Stimulated activated effector memory CD8-positive, alpha-beta T cell treated with anti-CD3 and anti-CD28 coated beads, Interleukin-12 subunit alpha, Interleukin-12 subunit beta, amount 100 ng/mL, for 72 hours (primary cell): ENCODE results near the gene ADRM1.
A peak's percentile ranks its signal among the peaks of the same experiment; 100 is the strongest.

Source experiments
- ATAC-seq: fragments of 150-1000 bp; cut with Tn5 transposase; 2 replicates; pipeline ENCODE4 v1.10.0; 2021
- DNase-seq, 2 donors: peaks; one replicate each; pipeline ENCODE4 v3.0.0; 2021 to 2022; ENCODE audit warnings: low spot score in 2 of 2
- H3K27ac Mint-ChIP-seq: one replicate; pipeline ENCODE4 v1.8.0; 2022; ENCODE audit warnings: mild to moderate bottlenecking, mixed read lengths
- H3K36me3 Mint-ChIP-seq: one replicate; pipeline ENCODE4 v1.8.0; 2022; ENCODE audit warnings: mild to moderate bottlenecking, mixed read lengths
- H3K4me1 Mint-ChIP-seq: one replicate; pipeline ENCODE4 v1.8.0; 2022; ENCODE audit warnings: mixed read lengths
- H3K4me3 Mint-ChIP-seq: one replicate; pipeline ENCODE4 v1.8.0; 2022; ENCODE audit warnings: mild to moderate bottlenecking, mixed read lengths
- H3K9me3 Mint-ChIP-seq: one replicate; pipeline ENCODE4 v1.8.0; 2022; ENCODE audit warnings: mixed read lengths

Gene ADRM1

DNA sequence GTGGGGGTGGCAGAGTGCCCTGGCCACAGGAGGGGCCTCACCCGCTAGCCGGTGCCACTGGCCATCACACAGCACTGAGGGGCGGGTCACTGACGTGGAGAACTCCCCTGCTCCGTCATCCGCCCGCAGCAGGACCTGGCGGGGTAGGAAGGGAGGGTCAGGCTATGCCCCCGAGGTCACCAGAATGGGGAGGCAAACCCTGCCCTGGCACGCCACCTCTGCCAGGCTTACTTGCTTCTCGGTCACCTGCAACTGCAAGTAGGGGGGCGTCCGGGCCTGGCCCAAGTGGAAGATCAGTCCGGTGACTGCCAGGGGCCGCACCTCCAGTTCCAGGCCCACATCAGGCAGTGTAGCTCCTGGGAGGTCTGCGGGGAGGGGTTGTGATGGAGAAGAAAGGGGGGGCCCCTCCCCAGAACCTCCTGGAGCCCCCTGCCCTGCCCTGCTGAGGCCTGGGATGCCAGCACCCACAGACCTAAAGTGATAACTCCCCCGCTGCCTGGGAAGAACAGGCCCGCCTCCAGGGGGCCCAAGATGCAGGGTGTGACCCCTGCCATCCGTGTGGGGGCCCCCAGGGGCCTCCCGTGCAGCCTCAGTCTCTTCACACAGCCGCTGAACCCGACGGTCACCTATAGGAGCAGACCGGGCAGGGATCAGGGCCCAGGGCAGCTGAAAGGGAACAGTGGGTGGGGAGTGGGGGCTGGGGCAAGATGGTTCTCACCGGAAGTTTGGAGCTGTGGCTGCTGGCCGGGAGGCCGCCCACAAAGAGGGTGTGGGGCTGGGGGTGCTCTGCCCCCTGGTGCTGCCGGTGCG, 7.4 kb downstream of the ADRM1 start:
- Mint-ChIP-seq H3K36me3 (peaks cover 38% of the 10 kb centered on the region), H3K4me3 (no peak overlapping the region), H3K4me1 (peaks cover 11% of the 10 kb centered on the region), H3K27ac (no peak overlapping the region), H3K9me3 (no peaks in the 10 kb centered on the region)
- ATAC-seq (no peak), DNase-seq (no peak)

DNA sequence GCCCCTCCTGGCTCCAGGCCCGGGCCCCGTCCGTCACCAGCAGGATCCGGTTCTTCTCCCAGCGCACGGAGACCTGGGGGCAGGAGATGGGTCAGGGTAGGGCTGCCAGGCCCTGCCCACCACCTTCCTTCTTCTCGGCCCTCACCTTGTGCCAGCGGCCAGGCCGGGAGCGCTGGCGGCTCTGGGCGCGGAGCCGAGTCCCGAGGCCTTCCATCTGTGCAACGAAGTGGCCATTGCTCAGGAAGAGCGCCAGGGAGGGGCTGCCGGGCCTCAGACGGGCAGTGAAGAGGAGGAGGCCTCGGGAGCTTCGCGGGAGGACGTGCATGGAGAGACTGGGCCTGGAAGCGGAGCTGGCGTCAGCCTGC, 7.9 kb downstream of the ADRM1 start:
- no peak overlapping the region for H3K27ac Mint-ChIP-seq
- H3K9me3 Mint-ChIP-seq, result no peaks in the 10 kb centered on the region
- no peak for ATAC-seq
- peaks cover 32% of the 10 kb centered on the region for H3K36me3 Mint-ChIP-seq
- peaks cover 11% of the 10 kb centered on the region for H3K4me1 Mint-ChIP-seq
- H3K4me3 Mint-ChIP-seq, result no peak overlapping the region
- DNase-seq, result no peak

DNA sequence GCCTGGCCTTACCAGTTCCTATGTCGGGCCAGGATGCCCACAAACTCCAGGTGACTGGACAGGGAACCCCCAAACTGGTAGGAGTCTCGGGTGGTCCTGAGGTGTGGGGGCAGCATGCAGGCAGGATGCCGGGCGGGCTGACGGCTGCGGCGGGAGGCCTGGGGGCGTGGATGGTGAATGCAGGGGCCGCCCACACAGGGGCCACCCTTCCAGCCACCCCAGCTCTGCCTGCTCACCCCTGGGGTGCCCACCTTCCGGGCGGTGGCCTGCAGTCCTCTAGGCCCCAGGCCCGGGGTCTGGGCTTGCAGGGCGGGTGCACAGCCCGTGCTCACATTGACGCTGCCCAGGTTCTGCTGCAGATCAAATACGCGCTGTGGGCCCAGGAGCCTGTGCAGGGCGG, 8.4 kb downstream of the ADRM1 start:
- no peak for DNase-seq
- peaks cover 28% of the 10 kb centered on the region for H3K36me3 Mint-ChIP-seq
- no peak overlapping the region for H3K4me3 Mint-ChIP-seq
- H3K9me3 Mint-ChIP-seq, result no peaks in the 10 kb centered on the region
- peaks cover 8% of the 10 kb centered on the region for H3K4me1 Mint-ChIP-seq
- no peak for ATAC-seq
- H3K27ac Mint-ChIP-seq, result no peak overlapping the region

DNA sequence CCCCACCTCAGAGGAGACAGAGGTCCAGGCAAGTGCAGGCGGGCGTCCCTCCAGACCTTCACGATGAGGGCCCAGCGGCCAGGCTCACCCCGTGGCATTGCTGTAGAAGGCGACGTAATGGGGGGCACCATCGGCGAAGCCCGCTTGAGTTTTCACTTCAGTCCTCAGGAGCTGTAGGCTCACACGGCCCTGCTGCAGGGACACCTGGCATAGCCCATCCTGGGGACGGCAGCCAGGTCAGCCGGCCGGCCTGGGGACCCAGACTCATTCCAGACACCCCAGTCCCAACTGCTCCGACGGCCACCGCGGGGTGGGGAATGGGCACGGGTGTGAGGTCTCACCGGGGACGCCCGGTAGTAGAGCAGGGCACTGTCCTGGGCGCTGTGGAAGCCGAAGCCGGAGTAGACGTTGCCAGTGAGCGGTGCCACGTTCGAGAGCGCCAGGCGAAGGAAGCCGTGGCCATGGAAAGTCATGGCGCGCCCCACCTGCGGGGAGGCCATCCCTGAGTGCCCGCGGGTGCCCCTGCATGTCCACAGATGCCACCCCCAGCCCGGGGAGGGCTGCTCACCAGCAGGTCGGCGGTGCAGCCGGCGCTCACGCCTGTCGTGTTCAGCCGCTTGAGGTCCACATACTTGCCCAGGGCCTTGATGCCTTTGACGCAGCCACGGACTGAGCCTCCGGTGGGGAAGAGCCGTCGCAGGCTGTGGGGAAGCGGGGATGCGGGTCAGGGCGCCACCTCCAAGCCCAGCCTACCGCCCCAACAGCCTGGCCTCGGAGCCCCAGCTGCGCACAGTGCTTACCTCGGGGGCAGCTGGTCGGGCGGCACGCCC, 9.2 kb downstream of the ADRM1 start:
- no peak for DNase-seq
- Mint-ChIP-seq H3K36me3 (peaks cover 20% of the 10 kb centered on the region), H3K4me3 (no peak overlapping the region), H3K4me1 (peaks cover 8% of the 10 kb centered on the region), H3K27ac (no peak overlapping the region), H3K9me3 (no peaks in the 10 kb centered on the region)
- no peak for ATAC-seq

DNA sequence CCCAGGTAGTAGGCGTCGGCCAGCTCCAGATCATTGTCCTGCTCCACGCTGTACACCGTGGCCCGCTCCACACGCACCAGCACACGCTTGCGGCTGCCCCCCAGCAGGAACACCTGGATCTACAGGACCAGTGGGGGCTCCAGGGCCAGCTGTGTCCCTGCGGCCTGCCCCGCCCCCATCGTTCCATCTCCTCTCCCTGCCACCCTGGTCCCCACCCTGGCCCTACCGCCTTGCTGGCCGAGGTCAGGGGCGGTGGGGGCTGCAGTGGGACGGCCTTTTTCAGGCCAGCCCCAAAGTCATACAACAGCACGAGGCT, 9.8 kb downstream of the ADRM1 start:
- Mint-ChIP-seq H3K27ac (no peak overlapping the region), H3K4me1 (peaks cover 8% of the 10 kb centered on the region), H3K4me3 (no peak overlapping the region), H3K9me3 (no peaks in the 10 kb centered on the region), H3K36me3 (peaks cover 18% of the 10 kb centered on the region)
- no peak for ATAC-seq
- DNase-seq, result no peak

DNA sequence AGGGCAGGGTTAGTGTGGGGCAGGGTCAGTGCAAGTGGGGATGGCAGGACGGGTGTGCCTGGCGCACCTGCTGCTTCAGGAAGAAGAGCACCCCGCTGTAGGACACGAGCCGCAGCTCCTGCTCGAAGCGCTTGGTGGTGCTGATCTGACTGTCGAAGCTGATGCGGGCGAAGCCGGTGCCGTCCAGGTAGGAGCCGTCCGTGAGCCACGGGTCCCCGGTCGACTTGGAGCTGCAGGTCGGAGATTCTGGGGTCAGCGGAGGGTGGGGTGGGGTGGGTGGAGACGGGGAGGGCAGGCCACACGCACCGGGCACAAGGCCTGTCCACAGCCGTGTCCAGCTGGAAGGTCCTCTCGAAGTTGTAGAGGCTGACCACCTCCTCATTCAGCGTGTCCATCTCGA, 10.2 kb downstream of the ADRM1 start:
- DNase-seq, result no peak

DNA sequence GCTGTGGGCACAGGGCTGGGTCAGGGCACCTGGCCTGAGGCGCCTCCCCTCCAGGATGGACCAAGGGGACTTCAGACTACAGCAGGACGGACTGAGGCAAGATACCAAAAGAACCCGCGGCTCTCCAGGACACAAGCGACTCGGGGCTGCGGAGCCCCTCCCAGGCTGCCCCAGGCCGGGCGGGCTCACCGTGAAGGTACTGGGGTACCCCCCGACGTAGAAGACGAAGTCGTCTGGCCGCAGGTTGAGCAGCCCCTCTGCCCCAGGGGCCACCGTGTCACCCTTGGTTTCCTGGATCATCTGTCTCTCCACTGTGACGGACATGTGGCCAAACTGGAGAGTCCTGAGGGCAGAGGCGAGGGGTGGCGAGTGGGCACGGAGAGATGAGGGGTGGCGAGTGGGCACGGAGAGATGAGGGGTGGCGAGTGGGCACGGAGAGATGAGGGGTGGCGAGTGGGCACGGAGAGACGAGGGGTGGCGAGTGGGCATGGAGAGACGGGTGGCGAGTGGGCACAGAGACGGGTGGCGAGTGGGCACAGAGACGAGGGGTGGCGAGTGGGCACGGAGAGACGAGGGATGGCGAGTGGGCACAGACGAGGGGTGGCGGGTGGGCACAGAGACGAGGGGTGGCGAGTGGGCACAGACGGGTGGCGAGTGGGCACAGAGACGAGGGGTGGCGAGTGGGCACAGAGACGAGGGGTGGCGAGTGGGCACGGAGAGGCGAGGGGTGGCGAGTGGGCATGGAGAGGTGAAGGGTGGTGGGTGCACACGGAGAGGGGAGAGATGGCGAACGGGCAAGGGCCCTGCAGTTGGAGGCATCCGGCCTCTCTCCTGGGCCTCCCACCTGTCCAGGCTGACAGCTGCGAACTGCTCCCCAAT, 10.9 kb downstream of the ADRM1 start:
- ATAC-seq (no peak), DNase-seq (no peak)
- Mint-ChIP-seq H3K4me1 (peaks cover 8% of the 10 kb centered on the region), H3K4me3 (no peak overlapping the region), H3K9me3 (no peaks in the 10 kb centered on the region), H3K36me3 (peaks cover 10% of the 10 kb centered on the region), H3K27ac (no peak overlapping the region)

More for the DNA sequence above, 10.2 kb downstream of the ADRM1 start:
- H3K4me3 Mint-ChIP-seq, result no peak overlapping the region
- no peak for ATAC-seq
- no peak overlapping the region for H3K27ac Mint-ChIP-seq
- H3K36me3 Mint-ChIP-seq, result peaks cover 16% of the 10 kb centered on the region
- H3K9me3 Mint-ChIP-seq, result no peaks in the 10 kb centered on the region
- H3K4me1 Mint-ChIP-seq, result peaks cover 8% of the 10 kb centered on the region

DNA sequence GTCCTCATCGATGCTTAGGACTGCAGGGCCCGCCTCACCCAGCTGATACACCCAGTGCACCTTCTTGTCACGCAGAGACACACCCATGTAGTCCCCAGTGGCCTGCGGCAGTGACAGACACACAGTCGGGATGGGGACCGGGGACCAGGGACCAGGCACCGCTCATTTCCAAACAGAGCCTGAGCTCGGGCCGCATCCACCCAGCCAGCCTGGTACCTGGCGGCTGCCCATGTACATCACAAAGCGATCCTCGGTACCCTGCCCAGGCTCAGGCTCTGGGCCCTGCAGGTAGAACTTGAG, 11.5 kb downstream of the ADRM1 start:
- peak; percentile 3 for ATAC-seq
- Mint-ChIP-seq H3K36me3 (peaks cover 6% of the 10 kb centered on the region), H3K9me3 (no peaks in the 10 kb centered on the region), H3K27ac (no peak overlapping the region), H3K4me1 (peaks cover 8% of the 10 kb centered on the region), H3K4me3 (no peak overlapping the region)
- no peak for DNase-seq

DNA sequence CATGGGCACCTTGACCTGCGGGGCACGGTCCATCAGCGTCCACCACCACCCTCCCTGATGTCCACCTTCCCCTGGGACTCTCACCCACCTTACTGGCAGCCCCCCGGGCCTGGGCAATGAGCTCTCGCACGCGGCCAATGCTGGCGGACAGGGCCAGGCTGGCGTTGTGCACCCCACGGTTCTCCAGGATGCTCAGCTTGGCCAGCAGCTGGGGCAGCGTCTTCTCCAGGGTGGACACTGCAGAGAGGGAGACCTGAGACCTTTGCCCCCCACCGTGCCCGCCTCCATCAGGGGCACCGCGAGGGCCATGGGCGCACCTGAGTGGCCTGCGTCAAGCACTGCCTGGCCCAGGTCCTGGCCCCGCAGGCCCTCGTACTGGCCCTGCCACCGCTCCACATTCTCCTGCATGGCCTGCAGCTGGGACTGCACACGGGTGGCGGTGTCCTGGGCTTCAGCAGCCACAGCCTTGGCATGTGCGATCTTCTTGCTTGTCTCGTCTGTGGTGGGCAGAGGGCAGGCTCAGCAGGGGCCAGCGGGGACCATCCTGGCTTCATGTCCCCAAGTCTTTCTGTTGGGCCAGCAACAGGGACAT, 12.0 kb downstream of the ADRM1 start:
- Mint-ChIP-seq H3K9me3 (no peaks in the 10 kb centered on the region), H3K27ac (no peak overlapping the region), H3K4me1 (peaks cover 8% of the 10 kb centered on the region), H3K4me3 (no peak overlapping the region), H3K36me3 (peaks cover 6% of the 10 kb centered on the region)
- ATAC-seq (no peak), DNase-seq (no peak)

DNA sequence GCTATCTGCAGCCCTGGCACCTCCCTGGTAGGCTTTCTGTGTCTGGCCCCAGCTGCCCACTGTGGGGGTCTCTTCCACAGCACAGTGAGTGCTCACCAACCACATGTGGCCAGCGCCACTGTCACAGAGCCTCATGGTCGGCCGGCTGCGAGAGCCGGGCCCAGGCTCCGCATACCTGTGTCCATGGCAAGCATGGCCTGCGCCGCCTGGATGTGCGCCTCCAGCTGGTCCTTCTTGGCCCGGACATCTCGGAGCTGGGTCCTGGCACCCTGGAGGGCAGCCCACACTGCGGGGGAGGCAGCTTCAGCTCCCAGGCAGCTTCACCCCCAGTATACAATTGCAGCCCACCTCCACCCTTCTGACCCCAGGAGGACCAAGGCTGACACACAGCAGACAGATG, 13.0 kb downstream of the ADRM1 start:
- no peak for DNase-seq

DNA sequence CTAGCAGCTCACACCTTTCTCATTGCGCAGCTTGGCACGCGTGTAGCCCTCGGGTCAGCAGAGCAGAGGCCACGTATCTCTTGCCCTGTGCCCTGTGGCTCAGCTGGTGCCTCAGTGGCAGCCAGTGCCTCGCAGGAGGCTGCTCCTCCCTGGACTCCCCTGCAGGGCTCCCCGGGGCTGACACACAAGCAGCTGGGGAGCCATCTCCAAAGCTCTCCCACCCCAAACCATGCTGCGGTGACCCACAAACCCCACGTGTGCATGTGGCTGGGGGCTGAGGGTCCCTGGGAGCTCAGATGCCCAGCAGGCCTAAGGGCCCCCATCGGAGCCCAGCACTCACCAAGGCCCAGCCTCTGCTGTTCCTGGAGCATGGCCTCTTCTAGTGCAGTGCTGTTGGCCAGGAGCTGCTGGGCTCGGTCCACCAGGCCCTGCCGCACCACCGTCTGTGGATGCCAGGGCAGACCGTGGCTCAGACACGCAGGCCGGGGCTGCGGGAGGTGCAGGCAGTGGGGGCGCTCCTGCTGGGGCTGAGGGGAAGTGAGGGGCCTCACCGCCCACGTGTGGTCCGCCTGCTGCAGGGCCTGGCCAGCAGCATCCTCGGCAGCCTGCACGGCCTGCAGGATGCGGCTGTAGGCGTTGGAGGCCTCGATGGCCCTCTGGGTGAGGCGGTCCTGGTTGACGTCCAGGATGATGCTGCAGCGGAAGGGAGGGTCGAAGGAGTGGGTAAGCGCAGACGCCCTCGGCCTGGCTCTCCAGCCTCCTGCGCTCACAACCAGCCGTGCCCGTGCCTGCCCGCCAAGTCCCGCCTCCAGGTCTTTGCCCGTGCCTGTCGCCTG, 13.8 kb downstream of the ADRM1 start:
- Mint-ChIP-seq H3K9me3 (no peaks in the 10 kb centered on the region), H3K4me1 (peaks cover 12% of the 10 kb centered on the region), H3K36me3 (peaks cover 6% of the 10 kb centered on the region), H3K4me3 (no peak overlapping the region), H3K27ac (no peak overlapping the region)
- DNase-seq, result no peak
- no peak for ATAC-seq

More for the DNA sequence above, 13.0 kb downstream of the ADRM1 start:
- no peaks in the 10 kb centered on the region for H3K9me3 Mint-ChIP-seq
- peaks cover 6% of the 10 kb centered on the region for H3K36me3 Mint-ChIP-seq
- H3K27ac Mint-ChIP-seq, result no peak overlapping the region
- peaks cover 11% of the 10 kb centered on the region for H3K4me1 Mint-ChIP-seq
- no peak for ATAC-seq
- H3K4me3 Mint-ChIP-seq, result no peak overlapping the region

DNA sequence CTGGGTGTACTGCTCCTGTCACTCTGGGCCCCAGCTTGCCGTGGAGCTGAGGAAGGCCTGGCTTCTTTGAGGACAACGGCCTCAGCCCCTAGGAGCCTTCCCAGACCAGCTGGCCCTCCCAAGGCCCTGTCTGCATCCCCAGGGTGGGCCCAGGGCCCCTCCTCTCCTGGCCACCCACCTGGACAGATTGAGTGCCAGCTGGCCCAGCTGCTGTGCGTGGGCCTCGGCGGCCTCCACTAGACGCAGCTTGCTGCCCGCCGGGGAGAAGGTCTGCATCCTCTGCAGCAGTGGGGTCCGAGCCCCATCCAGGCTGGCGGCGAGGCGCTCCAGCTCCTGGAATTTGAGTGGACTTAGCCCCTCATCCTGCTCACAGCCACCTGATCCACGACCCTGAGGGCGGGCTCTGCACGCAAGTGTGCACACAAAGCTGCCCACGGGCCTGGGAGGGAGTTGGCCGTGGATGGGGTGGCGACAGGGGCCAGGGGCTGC, 14.4 kb downstream of the ADRM1 start:
- no peak overlapping the region for H3K4me3 Mint-ChIP-seq
- ATAC-seq (no peak), DNase-seq (no peak)
- peaks cover 12% of the 10 kb centered on the region for H3K4me1 Mint-ChIP-seq
- peaks cover 6% of the 10 kb centered on the region for H3K36me3 Mint-ChIP-seq
- no peaks in the 10 kb centered on the region for H3K9me3 Mint-ChIP-seq
- H3K27ac Mint-ChIP-seq, result no peak overlapping the region

DNA sequence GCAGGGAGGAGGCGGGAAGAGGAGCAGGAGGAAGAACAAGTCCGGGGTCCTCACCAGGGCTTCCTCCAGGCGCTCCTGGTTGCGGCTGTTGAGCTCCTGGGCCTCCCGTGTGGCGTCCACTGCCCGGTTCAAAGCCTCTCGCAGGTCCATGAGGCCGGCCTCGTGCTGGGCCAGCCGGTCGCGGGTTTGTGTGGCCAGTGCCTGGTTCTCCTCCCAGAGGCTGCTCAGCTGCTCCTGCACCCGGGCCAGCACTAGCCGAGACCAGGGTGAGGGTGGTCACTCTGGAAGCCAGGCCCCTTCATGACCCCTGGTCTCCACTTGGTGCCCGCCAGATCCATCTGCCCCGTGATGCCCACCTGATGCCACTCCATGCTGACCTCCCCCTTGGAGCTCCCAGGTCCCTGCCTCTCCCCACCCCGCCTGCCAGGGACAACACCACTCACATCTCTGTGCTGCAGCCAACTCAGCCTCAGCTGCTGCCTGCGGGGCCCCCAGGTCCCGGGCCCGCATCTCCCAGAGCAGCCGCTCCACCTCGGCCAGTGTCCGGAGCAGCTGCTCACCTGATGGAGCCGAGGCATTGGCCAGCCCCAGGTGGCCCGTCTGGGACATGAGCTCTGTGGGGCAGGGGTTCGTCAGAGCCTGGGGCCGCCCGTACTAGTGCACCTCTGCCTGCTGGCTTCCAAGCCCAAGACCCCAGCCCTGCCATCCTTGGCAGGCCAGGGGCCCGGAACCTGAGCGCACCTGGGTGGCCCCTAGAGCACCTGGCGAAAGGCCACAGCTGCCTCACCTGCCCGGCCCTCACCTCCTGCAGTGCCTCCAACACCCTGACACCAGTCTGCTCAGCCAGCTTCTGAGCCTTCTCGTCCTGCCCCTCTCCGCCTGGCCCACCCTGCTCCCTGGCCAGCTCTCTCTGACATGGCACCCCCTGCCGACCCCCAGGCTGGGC, 15.9 kb downstream of the ADRM1 start:
- Mint-ChIP-seq H3K4me1 (peaks cover 12% of the 10 kb centered on the region), H3K9me3 (no peaks in the 10 kb centered on the region), H3K27ac (peak overlapping the region; percentile 20), H3K36me3 (peaks cover 6% of the 10 kb centered on the region), H3K4me3 (no peak overlapping the region)
- DNase-seq, result peak in 1 of 2 donors; percentile 65
- peak; percentile 51 for ATAC-seq
